Esophagus muscularis mucosa (tissue), 4 donors: Measurements from ENCODE around the gene PDHB. TPM values are rescaled to one million over a fixed set of nuclear protein-coding genes. Genes with fewer than 3 reads are reported as not detected.
A peak's percentile ranks its signal among the peaks of the same experiment; 100 is the strongest.

Experiments
- DNase-seq: peaks from one replicate; pipeline ENCODE4 v3.0.0-alpha.2; 2017; ENCODE audit errors: extremely low spot score
- H3K27ac ChIP-seq, 4 donors: fragments of 200-600 bp; sonication (generic); replicated peaks in 1 of 4; 1 replicate in 3 of 4; 2 replicates in 1 of 4; pipeline ENCODE4 v1.5.1; 2016 to 2019; ENCODE audit warnings: mild to moderate bottlenecking in 1 of 4
- H3K27me3 ChIP-seq, 4 donors: fragments of 200-600 bp; sonication (generic); one replicate each; pipeline versions ENCODE4 v1.5.1 to v1.6.0; 2016 to 2019
- H3K36me3 ChIP-seq, 4 donors: fragments of 200-600 bp; sonication (generic); one replicate each; pipeline ENCODE4 v1.5.1; 2016 to 2019
- H3K4me1 ChIP-seq, 4 donors: fragments of 200-600 bp; sonication (generic); one replicate each; pipeline ENCODE4 v1.5.1; 2016 to 2019
- H3K4me3 ChIP-seq, 4 donors: fragments of 200-600 bp; sonication (generic); 1 replicate in 2 of 4; 2 replicates in 2 of 4; pipeline ENCODE4 v1.5.1; 2016 to 2019; ENCODE audit warnings: mild to moderate bottlenecking in 4 of 4, moderate library complexity in 1 of 4
- H3K9me3 ChIP-seq, 4 donors: fragments of 200-600 bp; sonication (generic); 1 replicate in 3 of 4; 2 replicates in 1 of 4; pipeline ENCODE4 v1.5.1; 2016 to 2019
- EP300 ChIP-seq: sonication (generic); formaldehyde crosslinking; IDR thresholded peaks from one replicate; pipeline ENCODE4 v1.6.1; 2017; ENCODE audit warnings: antibody characterized with exemption
- POLR2A ChIP-seq: fragments of 450-650 bp; IDR thresholded peaks from one replicate; pipeline ENCODE4 v1.6.1; 2017; ENCODE audit warnings: antibody characterized with exemption, moderate library complexity, mild to moderate bottlenecking, low read depth
- POLR2AphosphoS5 ChIP-seq, 2 donors: sonication (generic); formaldehyde crosslinking; IDR thresholded peaks; one replicate each; pipeline ENCODE4 v1.6.1; 2017; ENCODE audit warnings: antibody characterized with exemption in 2 of 2
- WGBS: methylation state at CpG from one replicate; pipeline ENCODE4 v1.1.5; 2018; 5-methylcytosine and 5-hydroxymethylcytosine counted together
- intact Hi-C: fragments of 100-400 bp; cut with DNase I; formaldehyde crosslinking; loops from one replicate; pipeline ENCODE4 v1.15.1; 2023
- total RNA-seq, 4 donors: library from RNA; depleted of rRNA; stranded (reverse); fragments of >200 nt; gene quantifications; one replicate each; pipeline versions ENCODE4 v1.1.0 to v1.2.1, GENCODE V29; 2016
- TF ChIP-seq, protein P1 (sequence below), 3 experiments: fragments of 200-600 bp in 2 of 3; fragments of 450-650 bp in 1 of 3; sonication (generic) in 2 of 3; IDR thresholded peaks; one replicate each; pipeline ENCODE4 v1.5.1; 2017 to 2019; ENCODE audit warnings: antibody characterized with exemption in 3 of 3, mild to moderate bottlenecking in 2 of 3, moderate library complexity in 1 of 3

The PDHB gene
- total RNA-seq, 4 donors from 2014 or later, result 100 to 138 (median 122) TPM

DNA sequence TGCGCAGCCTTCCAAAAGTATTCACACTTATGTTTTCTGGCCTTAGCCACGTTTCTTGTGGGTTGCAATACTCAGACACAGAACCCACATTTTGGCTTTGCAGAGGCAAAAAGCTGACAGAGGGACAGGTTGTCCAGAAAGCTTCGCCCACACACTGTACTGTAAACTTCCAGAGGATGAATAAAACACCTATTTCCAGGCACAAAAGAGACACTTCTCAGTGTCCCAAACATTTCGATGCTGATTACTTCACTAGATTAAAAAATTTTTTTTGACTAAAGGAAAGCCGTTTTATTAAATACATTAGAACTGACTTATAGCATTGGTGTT lies 30.3 kb upstream of the PDHB start:
- H3K4me3 ChIP-seq, result peak overlapping the region in 3 of 4 donors; percentile 17 to 24 (median 23)
- H3K27me3 ChIP-seq, result no peaks in the 10 kb centered on the region
- H3K9me3 ChIP-seq, result no peaks in the 10 kb centered on the region
- H3K36me3 ChIP-seq, result no peaks in the 10 kb centered on the region
- intact Hi-C loops, result no loop called here
- peaks cover 0 to 14% (median 11%) of the 10 kb centered on the region in 4 donors for H3K4me1 ChIP-seq
- 43% methylated on average over 5 of the region's 5 CpGs for WGBS
- H3K27ac ChIP-seq, result no peak overlapping the region
- TF ChIP-seq EP300, result no peak
- TF ChIP-seq, protein P1, sequence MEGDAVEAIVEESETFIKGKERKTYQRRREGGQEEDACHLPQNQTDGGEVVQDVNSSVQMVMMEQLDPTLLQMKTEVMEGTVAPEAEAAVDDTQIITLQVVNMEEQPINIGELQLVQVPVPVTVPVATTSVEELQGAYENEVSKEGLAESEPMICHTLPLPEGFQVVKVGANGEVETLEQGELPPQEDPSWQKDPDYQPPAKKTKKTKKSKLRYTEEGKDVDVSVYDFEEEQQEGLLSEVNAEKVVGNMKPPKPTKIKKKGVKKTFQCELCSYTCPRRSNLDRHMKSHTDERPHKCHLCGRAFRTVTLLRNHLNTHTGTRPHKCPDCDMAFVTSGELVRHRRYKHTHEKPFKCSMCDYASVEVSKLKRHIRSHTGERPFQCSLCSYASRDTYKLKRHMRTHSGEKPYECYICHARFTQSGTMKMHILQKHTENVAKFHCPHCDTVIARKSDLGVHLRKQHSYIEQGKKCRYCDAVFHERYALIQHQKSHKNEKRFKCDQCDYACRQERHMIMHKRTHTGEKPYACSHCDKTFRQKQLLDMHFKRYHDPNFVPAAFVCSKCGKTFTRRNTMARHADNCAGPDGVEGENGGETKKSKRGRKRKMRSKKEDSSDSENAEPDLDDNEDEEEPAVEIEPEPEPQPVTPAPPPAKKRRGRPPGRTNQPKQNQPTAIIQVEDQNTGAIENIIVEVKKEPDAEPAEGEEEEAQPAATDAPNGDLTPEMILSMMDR (IDR thresholded peaks at IDR 0.05), result peak in 1 of 3 experiments; percentile 1
- no peak for DNase-seq

DNA sequence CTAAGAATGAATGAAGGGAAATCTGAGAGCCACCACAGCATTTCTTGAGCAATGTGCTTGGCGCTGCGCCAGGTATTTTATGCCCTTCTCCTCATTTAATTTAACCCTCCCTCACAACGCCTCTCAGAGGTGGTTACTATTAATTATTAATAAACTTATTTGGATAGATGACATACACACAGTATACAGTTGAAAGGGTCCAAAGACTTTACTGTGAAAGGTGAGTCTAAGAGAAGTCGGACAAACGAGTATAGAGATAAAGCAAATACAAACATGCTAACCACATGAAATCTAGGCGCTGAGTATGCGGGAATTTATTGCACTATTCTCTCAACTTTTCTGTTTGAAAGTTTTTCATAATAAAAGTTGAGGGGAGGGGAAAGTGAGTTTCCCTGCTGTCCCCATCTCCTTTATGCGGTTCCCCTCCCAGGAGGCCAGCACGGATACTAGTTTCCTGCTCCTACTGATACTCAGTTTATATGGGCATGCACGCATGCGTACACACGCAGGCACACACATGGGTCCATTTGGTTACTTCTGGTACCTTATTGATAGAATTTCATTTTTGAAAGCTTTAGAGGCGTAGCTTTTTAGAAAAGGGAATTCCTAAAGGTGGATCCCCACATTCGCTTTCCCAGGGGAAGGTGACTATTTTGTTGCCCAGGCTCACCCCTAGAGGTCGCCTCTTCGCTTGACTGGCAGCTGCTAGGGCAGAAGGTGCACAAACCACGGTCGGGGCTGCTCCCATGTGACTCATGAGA lies 29.7 kb upstream of the PDHB start:
- intact Hi-C loops, result no loop called here
- H3K9me3 ChIP-seq, result no peaks in the 10 kb centered on the region
- no peak overlapping the region for H3K27ac ChIP-seq
- no peak for DNase-seq
- peaks cover 0 to 14% (median 11%) of the 10 kb centered on the region in 4 donors for H3K4me1 ChIP-seq
- no peaks in the 10 kb centered on the region for H3K27me3 ChIP-seq
- TF ChIP-seq, protein P1 (IDR thresholded peaks at IDR 0.05), result peak; percentile 60 to 76 (median 62)
- TF ChIP-seq POLR2AphosphoS5 (IDR thresholded peaks at IDR 0.05), result peak in 1 of 2 donors; percentile 17
- no peak for TF ChIP-seq EP300
- TF ChIP-seq POLR2A, result no peak
- H3K36me3 ChIP-seq, result no peaks in the 10 kb centered on the region
- H3K4me3 ChIP-seq, result peak overlapping the region; percentile 17 to 24 (median 23)
- WGBS, result 35% methylated on average over 18 of the region's 18 CpGs

DNA sequence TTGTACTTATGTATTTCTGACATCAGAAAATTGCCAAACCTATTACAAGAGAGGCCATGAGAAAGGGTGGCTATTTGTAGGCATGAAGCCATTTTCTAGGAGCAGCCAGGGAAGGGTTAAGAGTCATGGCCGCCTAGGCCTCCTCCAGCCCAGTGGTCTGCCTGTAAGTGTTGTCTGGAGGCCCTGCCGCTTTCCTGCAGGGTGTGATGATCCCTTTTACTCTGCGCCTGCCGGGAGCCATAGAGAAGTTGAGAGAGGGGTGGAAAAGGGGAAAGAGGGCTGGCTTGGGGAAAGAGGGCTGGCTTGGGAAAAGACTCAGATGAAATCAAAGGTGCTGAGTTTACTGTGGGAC lies 29.2 kb upstream of the PDHB start:
- WGBS, result 91% methylated on average over 4 of the region's 4 CpGs
- no peak for TF ChIP-seq POLR2AphosphoS5 (IDR thresholded peaks at IDR 0.05)
- TF ChIP-seq, protein P1 (IDR thresholded peaks at IDR 0.05), result no peak
- TF ChIP-seq POLR2A, result no peak
- TF ChIP-seq EP300, result no peak
- Histone ChIP-seq H3K27ac (no peak overlapping the region), H3K4me1 (peaks cover 0 to 14% (median 11%) of the 10 kb centered on the region in 4 donors), H3K9me3 (no peaks in the 10 kb centered on the region), H3K4me3 (no peak overlapping the region), H3K36me3 (no peaks in the 10 kb centered on the region), H3K27me3 (no peaks in the 10 kb centered on the region)
- no peak for DNase-seq
- intact Hi-C loops, result no loop called here

DNA sequence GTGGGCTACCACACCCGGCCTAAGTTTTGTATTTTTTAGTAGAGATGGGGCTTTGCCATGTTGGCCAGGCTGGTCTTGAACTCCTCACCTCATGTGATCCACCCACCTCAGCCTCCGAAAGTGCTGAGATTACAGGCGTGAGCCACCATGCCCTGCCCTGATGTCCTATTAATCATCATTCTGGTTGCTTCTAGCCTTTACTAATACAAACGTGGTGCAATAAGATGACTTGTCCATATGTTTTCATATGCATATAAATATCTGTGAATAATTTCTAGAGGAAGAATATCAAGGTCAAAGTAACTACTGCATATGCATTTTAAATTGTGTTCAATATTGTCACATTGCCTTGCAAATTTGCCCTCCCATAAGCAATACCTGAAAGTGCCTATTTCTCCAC lies 25.5 kb upstream of the PDHB start:
- WGBS, result 79% methylated on average over 4 of the region's 4 CpGs
- H3K4me3 ChIP-seq, result no peak overlapping the region
- no peaks in the 10 kb centered on the region for H3K36me3 ChIP-seq
- no peak for DNase-seq
- H3K27me3 ChIP-seq, result no peaks in the 10 kb centered on the region
- peaks cover 0 to 17% (median 8%) of the 10 kb centered on the region in 4 donors for H3K9me3 ChIP-seq
- peaks cover 0 to 14% (median 11%) of the 10 kb centered on the region in 4 donors for H3K4me1 ChIP-seq
- TF ChIP-seq, protein P1 (IDR thresholded peaks at IDR 0.05), result no peak
- no peak for TF ChIP-seq EP300
- no peak for TF ChIP-seq POLR2A
- no peak for TF ChIP-seq POLR2AphosphoS5 (IDR thresholded peaks at IDR 0.05)
- intact Hi-C loops, result no loop called here
- no peak overlapping the region for H3K27ac ChIP-seq

DNA sequence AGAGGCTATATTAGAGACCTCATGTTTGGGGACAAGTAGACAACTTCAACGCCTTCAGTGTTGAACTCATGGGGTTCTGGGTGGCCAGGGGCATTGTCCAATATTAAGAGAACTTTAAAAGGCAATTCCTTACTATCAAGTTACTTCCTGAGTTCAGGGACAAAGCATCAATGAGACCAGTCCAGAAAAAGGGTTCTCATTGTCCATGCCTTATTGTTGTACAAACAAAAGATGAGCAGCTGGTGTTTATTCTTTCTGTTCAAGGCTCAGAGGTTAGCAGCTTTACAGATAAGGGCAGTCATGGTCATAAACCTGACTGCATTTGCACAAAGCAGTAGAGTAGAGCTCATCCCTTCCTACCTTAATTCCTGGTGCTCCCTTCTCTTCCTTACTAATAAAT lies 18.5 kb upstream of the PDHB start:
- Histone ChIP-seq H3K36me3 (no peaks in the 10 kb centered on the region), H3K27me3 (no peaks in the 10 kb centered on the region), H3K27ac (no peak overlapping the region), H3K9me3 (peaks cover 0 to 25% (median 11%) of the 10 kb centered on the region in 4 donors), H3K4me1 (no peaks in the 10 kb centered on the region), H3K4me3 (no peak overlapping the region)
- WGBS, result 90% methylated on average over 1 of the region's 1 CpG
- TF ChIP-seq EP300 (no peak), POLR2A (no peak), POLR2AphosphoS5 (IDR thresholded peaks at IDR 0.05) (no peak)
- TF ChIP-seq, protein P1 (IDR thresholded peaks at IDR 0.05), result no peak
- intact Hi-C loops, result no loop called here
- no peak for DNase-seq
